Mesothelial cell of epicardium (in vitro differentiated cells): ENCODE data around the gene BRCA1. TPM values are rescaled to one million over a fixed set of nuclear protein-coding genes. Genes with fewer than 3 reads are reported as not detected.
A peak's percentile ranks its signal among the peaks of the same experiment; 100 is the strongest.

Experiments used
- DNase-seq, 2 experiments: peaks; one replicate each; pipeline ENCODE4 v3.0.0; 2021; ENCODE audit warnings: low spot score in 2 of 2; ENCODE audit not compliant: unreplicated experiment in 2 of 2
- H3K27ac Mint-ChIP-seq: 2 replicates; pipeline ENCODE4 v1.8.0; 2021; ENCODE audit warnings: mixed read lengths
- H3K27me3 Mint-ChIP-seq: 2 replicates; pipeline ENCODE4 v1.8.0; 2021; ENCODE audit warnings: low read depth, mixed read lengths
- H3K36me3 Mint-ChIP-seq: 2 replicates; pipeline ENCODE4 v1.8.0; 2021; ENCODE audit warnings: mixed read lengths
- H3K4me1 Mint-ChIP-seq: 2 replicates; pipeline ENCODE4 v1.8.0; 2021; ENCODE audit warnings: mixed read lengths
- H3K4me3 Mint-ChIP-seq: 2 replicates; pipeline ENCODE4 v1.8.0; 2021; ENCODE audit warnings: mild to moderate bottlenecking, moderate library complexity, mixed read lengths
- H3K9me3 Mint-ChIP-seq: 2 replicates; pipeline ENCODE4 v1.8.0; 2021; ENCODE audit warnings: mixed read lengths
- CTCF ChIP-seq: fragments of 200-600 bp; sonication (generic); IDR thresholded peaks from one replicate; pipeline ENCODE4 v1.5.0; 2021; ENCODE audit warnings: antibody characterized with exemption; ENCODE audit not compliant: unreplicated experiment
- total RNA-seq: library from RNA; stranded (reverse); gene quantifications from 3 replicates; pipeline ENCODE4 v1.2.1, GENCODE V29; 2021

Gene BRCA1
- total RNA-seq, 1 donor from 2014 or later, result 15.5 TPM

DNA sequence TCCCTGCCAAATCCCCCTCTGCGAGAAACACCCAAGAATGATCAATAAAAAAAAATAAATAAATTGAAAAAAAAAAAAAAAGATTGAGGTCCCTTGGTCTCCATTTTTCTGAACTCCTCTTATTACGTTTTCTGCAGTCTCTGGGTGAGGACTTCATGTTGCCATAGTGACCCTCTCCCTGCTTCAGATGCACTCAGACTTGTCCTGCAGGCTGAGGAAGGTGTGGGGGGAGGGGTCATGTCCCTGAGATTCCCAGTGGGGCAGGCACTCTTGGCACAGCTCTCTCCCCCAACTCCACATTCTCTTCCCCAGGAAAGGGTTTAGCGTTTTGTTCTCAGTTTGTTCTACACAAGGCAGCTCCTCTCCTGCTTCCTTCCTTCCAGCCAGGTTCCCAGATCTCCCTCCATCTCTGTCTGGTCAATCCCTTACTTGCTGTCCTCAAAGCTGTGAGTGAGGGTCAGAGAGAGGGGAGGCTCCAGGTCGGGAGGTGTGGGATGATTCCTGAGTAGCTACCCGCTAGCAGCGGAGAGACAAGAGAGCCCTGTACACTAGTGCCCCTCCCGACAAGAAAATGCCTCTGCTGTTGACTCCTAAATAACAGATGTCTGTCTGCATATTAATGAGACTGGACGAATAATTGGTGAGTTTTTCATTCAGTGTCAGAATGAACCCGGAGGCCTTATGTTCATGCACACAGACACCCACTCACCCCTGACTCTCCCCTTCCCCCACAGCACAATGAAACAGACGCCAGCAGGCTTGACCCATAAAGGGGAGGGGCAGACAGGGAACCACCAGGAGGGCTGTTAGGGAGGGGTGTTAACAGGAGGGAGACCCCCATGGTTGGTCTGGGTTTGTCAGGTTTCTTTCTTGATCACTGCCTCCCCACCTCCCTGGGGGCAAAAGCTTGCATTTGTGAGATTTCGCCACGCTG, 90.9 kb downstream of the BRCA1 start:
- H3K4me3 Mint-ChIP-seq, result peak overlapping the region; percentile 28
- no peak for TF ChIP-seq CTCF
- peaks cover 16% of the 10 kb centered on the region for H3K4me1 Mint-ChIP-seq
- no peaks in the 10 kb centered on the region for H3K27me3 Mint-ChIP-seq
- no peak for DNase-seq
- H3K27ac Mint-ChIP-seq, result peak overlapping the region; percentile 77
- H3K36me3 Mint-ChIP-seq, result no peaks in the 10 kb centered on the region
- H3K9me3 Mint-ChIP-seq, result no peaks in the 10 kb centered on the region

DNA sequence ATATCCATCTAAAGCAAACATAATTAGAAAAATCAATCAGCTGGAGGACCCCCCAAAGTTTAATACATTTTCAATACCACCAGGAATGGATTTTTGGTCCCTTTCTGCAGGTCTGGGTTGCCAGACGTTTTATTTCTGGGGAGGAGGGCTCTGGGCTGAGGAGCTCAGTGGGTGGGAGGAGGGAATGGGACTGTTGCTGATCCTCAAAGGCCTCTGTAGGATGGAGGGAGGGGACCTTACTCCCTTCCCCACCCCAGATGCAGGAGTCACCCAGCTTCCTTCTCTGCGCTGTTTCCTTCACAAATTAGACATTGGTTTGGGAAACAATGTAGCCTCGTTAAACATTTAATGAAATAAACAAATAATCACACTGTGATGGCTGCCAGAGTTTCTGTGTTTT, 93.5 kb downstream of the BRCA1 start:
- no peak for TF ChIP-seq CTCF

DNA sequence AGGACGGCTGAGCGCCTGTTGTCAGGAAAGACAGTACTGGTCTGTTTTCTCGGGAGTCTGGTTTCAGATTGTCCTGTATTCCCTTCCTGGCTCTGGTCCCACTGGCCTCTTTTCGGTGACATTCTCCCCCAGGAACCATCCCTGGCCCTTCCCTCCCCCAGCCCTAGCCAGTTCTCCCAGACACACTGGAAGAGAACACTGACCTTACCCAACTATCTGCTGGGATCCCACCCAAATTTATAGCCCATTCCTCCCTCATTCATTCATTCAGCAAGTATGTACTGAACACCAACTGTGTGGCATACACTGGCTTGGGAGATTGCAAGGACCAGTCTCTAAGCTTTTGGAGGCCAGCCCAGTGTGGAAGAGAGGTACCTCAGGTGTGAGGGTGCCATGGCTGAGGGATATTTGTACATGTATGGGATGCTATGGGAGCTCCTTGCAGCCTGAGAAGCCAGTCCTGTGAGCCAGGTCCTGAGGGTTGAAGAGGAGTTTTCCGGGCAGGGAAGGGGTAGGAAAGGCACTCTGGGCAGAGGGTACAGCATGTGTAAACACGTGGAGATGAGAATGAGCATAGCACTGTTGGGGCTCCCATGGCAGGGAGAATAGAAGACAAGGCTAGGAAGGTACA, 94.9 kb downstream of the BRCA1 start:
- no peak overlapping the region for H3K4me3 Mint-ChIP-seq
- peaks cover 18% of the 10 kb centered on the region for H3K4me1 Mint-ChIP-seq
- DNase-seq, result no peak
- H3K36me3 Mint-ChIP-seq, result no peaks in the 10 kb centered on the region
- no peaks in the 10 kb centered on the region for H3K27me3 Mint-ChIP-seq
- no peak for TF ChIP-seq CTCF
- no peaks in the 10 kb centered on the region for H3K9me3 Mint-ChIP-seq
- H3K27ac Mint-ChIP-seq, result no peak overlapping the region

More for the DNA sequence above, 93.5 kb downstream of the BRCA1 start:
- Mint-ChIP-seq H3K36me3 (no peaks in the 10 kb centered on the region), H3K27ac (no peak overlapping the region), H3K4me1 (peaks cover 16% of the 10 kb centered on the region), H3K27me3 (no peaks in the 10 kb centered on the region), H3K9me3 (no peaks in the 10 kb centered on the region), H3K4me3 (no peak overlapping the region)
- no peak for DNase-seq

GRCh38 chr17:43028221-43028861, 96.8 kb downstream of the BRCA1 start:
- Mint-ChIP-seq H3K9me3 (no peaks in the 10 kb centered on the region), H3K36me3 (no peaks in the 10 kb centered on the region), H3K27me3 (no peaks in the 10 kb centered on the region), H3K27ac (no peak overlapping the region), H3K4me3 (no peak overlapping the region), H3K4me1 (peaks cover 9% of the 10 kb centered on the region)
- DNase-seq, result no peak
- TF ChIP-seq CTCF, result no peak

- Mint-ChIP-seq H3K4me1 (peaks cover 9% of the 10 kb centered on the region), H3K4me3 (no peak overlapping the region), H3K36me3 (no peaks in the 10 kb centered on the region), H3K9me3 (no peaks in the 10 kb centered on the region), H3K27ac (no peak overlapping the region), H3K27me3 (no peaks in the 10 kb centered on the region)
- DNase-seq, result no peak
- TF ChIP-seq CTCF, result no peak
These were observed 97.8 kb downstream of the BRCA1 start for GRCh38 chr17:43027091-43028032.
